Measurements from ENCODE around the gene ADGRG3.

The ADGRG3 gene

GRCh38 chr16:57664662-57665025 lies 3.5 kb upstream of the ADGRG3 start:
- ATAC-seq (ENCODE audit: insufficient read depth, low read depth) = no peak
- no peaks in the 10 kb centered on the region for H3K9me3 ChIP-seq (ENCODE audit: insufficient read depth, low read length, severe bottlenecking)
- H3K27ac ChIP-seq (ENCODE audit: low read length) = no peak overlapping the region
- DNase-seq = no peak
- no peak overlapping the region for H3K4me3 ChIP-seq (ENCODE audit: low read depth in 1 of 2, low read length in 2 of 2)
- H3K4me1 ChIP-seq (ENCODE audit: insufficient read depth, low read length) = no peaks in the 10 kb centered on the region
- H3K36me3 ChIP-seq (ENCODE audit: insufficient read depth, low read length) = no peaks in the 10 kb centered on the region
- no peak overlapping the region for H3K4me2 ChIP-seq (ENCODE audit: insufficient read depth, low read length)
- H3K9ac ChIP-seq (ENCODE audit: low read depth, low read length) = no peak overlapping the region
- H2AFZ ChIP-seq (ENCODE audit: low read depth, low read length) = no peak overlapping the region
- TF ChIP-seq CTCF (IDR thresholded peaks at IDR 0.05; ENCODE audit: borderline replicate concordance, extremely low read depth, low read length, poor library complexity, severe bottlenecking) (no peak), EZH2 (IDR thresholded peaks at IDR 0.05; ENCODE audit: borderline replicate concordance, low read depth, low read length, severe bottlenecking) (no peak)
- H3K27me3 ChIP-seq (ENCODE audit: insufficient read depth, low read length, poor library complexity) = peaks cover 2% of the 10 kb centered on the region
- H3K79me2 ChIP-seq (ENCODE audit: insufficient read depth, low read length) = no peaks in the 10 kb centered on the region
- H4K20me1 ChIP-seq (ENCODE audit: insufficient read depth, low read length) = no peaks in the 10 kb centered on the region

- no peak overlapping the region for H2AFZ ChIP-seq (ENCODE audit: low read depth, low read length)
- no peaks in the 10 kb centered on the region for H3K9me3 ChIP-seq (ENCODE audit: insufficient read depth, low read length, severe bottlenecking)
- no peak overlapping the region for H3K27ac ChIP-seq (ENCODE audit: low read length)
- H3K4me2 ChIP-seq (ENCODE audit: insufficient read depth, low read length) = no peak overlapping the region
- H3K4me3 ChIP-seq (ENCODE audit: low read depth in 1 of 2, low read length in 2 of 2) = no peak overlapping the region
- H3K9ac ChIP-seq (ENCODE audit: low read depth, low read length) = no peak overlapping the region
- H4K20me1 ChIP-seq (ENCODE audit: insufficient read depth, low read length) = no peaks in the 10 kb centered on the region
- H3K36me3 ChIP-seq (ENCODE audit: insufficient read depth, low read length) = no peaks in the 10 kb centered on the region
- H3K79me2 ChIP-seq (ENCODE audit: insufficient read depth, low read length) = no peaks in the 10 kb centered on the region
- H3K27me3 ChIP-seq (ENCODE audit: insufficient read depth, low read length, poor library complexity) = peaks cover 2% of the 10 kb centered on the region
- no peaks in the 10 kb centered on the region for H3K4me1 ChIP-seq (ENCODE audit: insufficient read depth, low read length)
- DNase-seq (no peak), ATAC-seq (ENCODE audit: insufficient read depth, low read depth) (no peak)
- TF ChIP-seq CTCF (IDR thresholded peaks at IDR 0.05; ENCODE audit: borderline replicate concordance, extremely low read depth, low read length, poor library complexity, severe bottlenecking) = no peak
- TF ChIP-seq EZH2 (IDR thresholded peaks at IDR 0.05; ENCODE audit: borderline replicate concordance, low read depth, low read length, severe bottlenecking) = no peak
These were observed 2.6 kb upstream of the ADGRG3 start for GRCh38 chr16:57665541-57665940.

- DNase-seq (no peak), ATAC-seq (ENCODE audit: insufficient read depth, low read depth) (no peak)
- Histone ChIP-seq H3K9ac (ENCODE audit: low read depth, low read length) (no peak overlapping the region), H3K4me2 (ENCODE audit: insufficient read depth, low read length) (no peak overlapping the region), H3K4me3 (ENCODE audit: low read depth in 1 of 2, low read length in 2 of 2) (no peak overlapping the region), H3K27ac (ENCODE audit: low read length) (no peak overlapping the region), H3K36me3 (ENCODE audit: insufficient read depth, low read length) (no peaks in the 10 kb centered on the region), H3K79me2 (ENCODE audit: insufficient read depth, low read length) (no peaks in the 10 kb centered on the region), H3K4me1 (ENCODE audit: insufficient read depth, low read length) (no peaks in the 10 kb centered on the region), H2AFZ (ENCODE audit: low read depth, low read length) (no peak overlapping the region), H3K9me3 (ENCODE audit: insufficient read depth, low read length, severe bottlenecking) (no peaks in the 10 kb centered on the region), H3K27me3 (ENCODE audit: insufficient read depth, low read length, poor library complexity) (peaks cover 2% of the 10 kb centered on the region), H4K20me1 (ENCODE audit: insufficient read depth, low read length) (no peaks in the 10 kb centered on the region)
- TF ChIP-seq CTCF (IDR thresholded peaks at IDR 0.05; ENCODE audit: borderline replicate concordance, extremely low read depth, low read length, poor library complexity, severe bottlenecking) = no peak
- TF ChIP-seq EZH2 (IDR thresholded peaks at IDR 0.05; ENCODE audit: borderline replicate concordance, low read depth, low read length, severe bottlenecking) = no peak
These were observed 1.6 kb upstream of the ADGRG3 start for GRCh38 chr16:57666353-57667047.
